GM21367 (cell line): ENCODE results near the gene EPS8L2.

ENCODE experiments used
- ATAC-seq: cut with Tn5 transposase; IDR thresholded peaks from one replicate; pipeline ENCODE4 v1.9.1; 2021; ENCODE audit not compliant: unreplicated experiment

The EPS8L2 gene

GRCh38 chr11:760236-760635 is 54.2 kb downstream of the EPS8L2 start:
- ATAC-seq, result no peak

DNA sequence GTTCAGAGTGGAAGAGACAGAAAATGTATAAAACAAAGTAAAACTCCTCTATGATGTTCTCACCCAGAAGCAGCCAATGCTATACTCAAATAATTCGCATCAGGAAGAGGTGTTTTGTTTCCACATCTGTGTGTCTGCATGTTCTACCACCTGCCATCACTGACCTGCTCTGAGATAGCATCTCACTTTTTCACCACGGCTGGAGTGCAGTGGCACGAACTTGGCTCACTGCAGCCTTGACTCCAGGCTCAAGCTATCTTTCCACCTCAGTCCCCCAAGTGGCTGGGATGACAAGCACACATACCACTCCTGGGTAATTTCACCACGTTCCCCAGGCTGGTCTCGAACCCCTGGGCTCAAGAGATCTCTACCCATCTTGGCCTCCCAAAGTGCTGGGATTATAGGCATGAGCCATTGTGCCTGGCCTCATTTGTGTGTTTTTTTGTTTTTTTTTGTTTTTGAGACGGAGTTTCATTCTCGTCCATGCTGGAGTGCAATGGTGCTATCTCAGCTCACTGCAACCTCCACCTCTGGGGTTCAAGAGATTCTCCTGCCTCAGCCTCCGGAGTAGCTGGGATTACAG is 55.6 kb downstream of the EPS8L2 start:
- no peak for ATAC-seq

- ATAC-seq, result no peak
Measured at GRCh38 chr11:762421-763072, 56.5 kb downstream of the EPS8L2 start.

DNA sequence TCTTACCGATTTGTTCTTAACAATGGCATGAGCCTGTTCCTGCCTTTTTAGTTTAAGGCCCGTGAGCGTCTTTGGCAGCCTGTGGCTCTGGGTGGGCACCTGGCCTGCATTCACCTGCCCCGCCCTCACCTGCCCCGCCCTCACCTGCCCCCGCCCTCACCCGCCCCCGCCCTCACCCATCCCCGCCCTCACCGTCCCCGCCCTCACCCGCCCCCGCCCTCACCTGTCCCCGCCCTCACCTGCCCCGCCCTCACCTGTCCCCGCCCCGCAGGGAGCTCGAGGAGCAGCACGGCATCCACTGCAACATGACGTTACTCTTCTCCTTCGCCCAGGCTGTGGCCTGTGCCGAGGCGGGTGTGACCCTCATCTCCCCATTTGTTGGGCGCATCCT is 57.0 kb downstream of the EPS8L2 start:
- ATAC-seq, result no peak

- ATAC-seq, result no peak
Measured at GRCh38 chr11:763549-764321, 57.7 kb downstream of the EPS8L2 start.

DNA sequence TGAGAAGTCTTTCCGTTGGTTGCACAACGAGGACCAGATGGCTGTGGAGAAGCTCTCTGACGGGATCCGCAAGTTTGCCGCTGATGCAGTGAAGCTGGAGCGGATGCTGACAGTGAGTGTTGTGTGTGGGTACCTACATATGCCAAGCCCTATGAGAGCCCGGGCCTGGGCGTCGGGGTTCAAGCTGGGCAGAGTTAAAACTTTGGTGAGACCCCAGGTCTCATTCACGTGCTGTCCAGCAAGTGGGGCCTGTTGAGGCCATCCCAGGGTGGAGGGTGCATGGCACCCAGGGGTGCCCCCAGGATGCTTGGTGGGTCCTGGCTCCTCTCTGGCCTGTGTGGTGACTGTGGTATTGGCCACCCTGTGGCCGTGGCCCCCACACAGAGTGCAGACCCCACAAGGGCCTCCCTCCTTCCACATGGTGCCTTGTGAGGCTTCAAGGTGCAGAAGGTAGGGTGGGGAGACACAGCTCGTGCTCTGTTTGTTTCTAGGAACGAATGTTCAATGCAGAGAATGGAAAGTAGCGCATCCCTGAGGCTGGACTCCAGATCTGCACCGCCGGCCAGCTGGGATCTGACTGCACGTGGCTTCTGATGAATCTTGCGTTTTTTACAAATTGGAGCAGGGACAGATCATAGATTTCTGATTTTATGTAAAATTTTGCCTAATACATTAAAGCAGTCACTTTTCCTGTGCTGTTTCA is 58.4 kb downstream of the EPS8L2 start:
- no peak for ATAC-seq

GRCh38 chr11:765025-765801 is 59.2 kb downstream of the EPS8L2 start:
- ATAC-seq, result no peak

GRCh38 chr11:765802-766091 is 59.7 kb downstream of the EPS8L2 start:
- no peak for ATAC-seq

DNA sequence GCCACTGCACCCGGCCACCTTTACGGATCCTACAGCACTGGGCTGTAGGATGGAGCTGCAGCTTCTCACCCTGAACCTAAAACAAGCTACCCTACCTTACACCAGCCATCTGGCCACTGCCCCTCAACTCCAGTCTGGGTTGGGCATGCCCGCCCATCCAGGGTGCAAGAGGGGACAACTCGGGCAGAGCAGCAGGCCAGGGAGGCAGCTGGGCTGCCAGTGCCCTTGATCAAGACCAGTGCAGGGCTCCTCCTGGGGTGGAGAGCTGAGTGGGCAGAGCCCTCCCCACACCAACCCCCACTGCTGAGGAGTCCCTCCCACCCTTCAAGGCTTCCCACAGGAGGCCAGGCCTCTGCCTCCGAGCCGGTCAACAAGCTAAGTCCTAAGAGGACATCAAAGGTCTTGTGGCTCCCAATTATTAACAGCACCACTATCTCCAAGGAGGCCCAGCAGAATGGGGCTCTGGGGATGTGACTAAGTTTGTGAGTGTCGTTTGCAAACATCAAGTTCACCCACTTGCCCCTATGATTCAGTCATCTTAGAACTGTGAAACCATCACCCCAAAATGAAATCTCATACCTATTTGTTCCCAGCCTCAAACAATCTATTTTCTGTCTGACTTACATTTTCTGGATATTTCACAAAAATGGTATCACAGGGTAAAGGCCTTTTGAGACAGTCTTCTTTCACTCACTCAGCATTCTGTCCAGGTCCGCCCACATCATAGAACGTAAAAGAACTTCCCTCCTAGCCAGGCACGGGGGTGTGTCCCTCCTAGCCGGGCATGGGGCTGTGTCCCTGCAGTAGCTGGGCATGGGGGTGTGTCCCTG is 60.3 kb downstream of the EPS8L2 start:
- ATAC-seq, result no peak

- ATAC-seq, result no peak
Measured at GRCh38 chr11:766936-767210, 60.8 kb downstream of the EPS8L2 start.

DNA sequence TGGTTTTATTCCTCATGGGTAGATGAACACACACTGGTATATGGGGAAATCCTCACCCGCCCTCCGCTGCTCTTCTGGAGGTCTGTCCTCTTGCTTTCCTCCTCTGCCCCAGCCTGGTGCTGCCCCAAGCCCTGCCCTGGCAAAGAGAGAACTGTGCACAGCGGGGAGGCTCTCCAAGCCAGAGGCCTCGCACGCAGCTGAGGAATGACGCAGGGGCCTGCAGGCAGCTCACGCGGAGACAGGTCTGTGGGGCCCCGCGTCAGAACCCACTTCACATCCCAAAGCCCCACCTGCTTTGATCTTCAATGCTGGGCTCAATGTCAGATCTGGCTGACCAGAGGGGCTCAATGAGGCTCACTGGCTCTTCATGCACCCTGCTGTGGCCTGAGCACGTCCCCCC is 61.2 kb downstream of the EPS8L2 start:
- no peak for ATAC-seq

GRCh38 chr11:769887-770641 is 64.0 kb downstream of the EPS8L2 start:
- no peak for ATAC-seq

GRCh38 chr11:770642-771616 is 64.9 kb downstream of the EPS8L2 start:
- no peak for ATAC-seq

DNA sequence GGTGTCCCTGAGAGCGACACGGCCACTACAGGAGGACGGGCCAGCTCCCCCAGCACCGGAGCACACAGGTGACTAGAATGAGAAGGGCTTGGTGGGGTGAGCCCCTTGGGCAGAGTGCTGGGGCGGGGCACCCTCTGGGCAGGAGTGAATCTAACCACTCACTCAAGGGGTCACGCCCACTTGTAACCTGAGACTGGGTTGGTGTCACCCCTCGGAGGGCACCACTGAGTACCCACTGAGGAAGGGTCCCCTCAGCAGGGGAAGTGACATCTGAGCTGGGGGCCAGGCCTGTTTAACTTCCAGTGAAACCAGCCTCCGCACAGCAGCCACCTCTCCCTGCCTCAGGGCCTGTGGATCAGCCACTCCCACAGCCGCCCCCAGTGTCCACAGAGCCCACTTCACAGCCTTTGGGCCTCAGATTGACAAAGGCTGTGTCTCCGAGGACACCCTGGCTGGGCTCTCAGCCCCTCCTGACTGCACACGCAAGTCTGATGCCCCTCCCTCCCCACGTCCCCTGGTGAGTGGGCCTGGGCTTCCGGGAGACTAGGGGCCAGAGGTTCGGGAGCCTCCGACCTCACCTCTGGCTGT is 65.7 kb downstream of the EPS8L2 start:
- no peak for ATAC-seq

DNA sequence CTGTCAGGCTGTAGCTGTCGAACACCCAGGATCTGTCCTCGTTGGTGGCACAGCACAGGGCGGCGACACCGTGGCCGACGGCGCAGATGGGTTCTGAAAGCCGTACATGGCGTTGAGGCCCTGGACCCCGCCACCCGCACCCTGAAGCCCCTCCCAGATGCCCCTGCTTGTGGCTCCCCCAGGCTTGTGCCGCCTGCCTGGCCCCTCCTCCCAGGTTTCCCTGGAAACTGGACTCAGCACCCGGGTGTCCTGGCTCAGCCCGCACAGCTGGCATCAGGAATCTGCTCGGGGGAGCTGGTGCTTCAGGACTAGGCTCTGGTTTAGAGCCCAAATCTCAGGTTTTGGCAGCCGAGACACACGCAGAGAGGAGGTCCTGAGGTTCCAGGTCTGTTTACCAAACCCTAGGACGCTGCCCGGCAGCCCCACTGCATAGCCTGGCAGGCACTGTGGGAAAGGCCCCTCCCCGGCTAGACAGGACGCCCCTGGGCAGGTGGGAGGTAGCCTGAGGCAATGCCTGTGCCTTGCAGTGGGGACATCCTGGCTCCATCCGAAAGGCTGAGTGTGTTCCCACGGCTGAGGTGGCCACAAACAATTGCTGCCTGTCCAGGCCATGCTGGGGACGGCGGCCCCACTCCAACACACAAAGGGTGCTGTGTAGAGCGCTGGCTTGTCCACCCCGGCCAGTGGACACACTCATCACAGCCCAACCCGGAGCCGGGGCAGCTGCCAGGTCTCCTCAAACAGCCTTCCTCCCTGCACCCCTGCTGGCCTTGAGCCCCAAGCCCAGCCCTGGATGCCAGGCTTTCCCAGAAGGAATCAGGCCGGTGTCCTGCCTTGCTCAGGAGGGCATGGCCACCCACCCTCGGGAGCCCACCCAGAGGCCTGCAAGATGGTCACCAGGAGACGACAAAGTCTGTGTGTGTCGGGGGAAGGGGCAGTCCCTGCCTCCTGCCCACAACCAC is 66.7 kb downstream of the EPS8L2 start:
- ATAC-seq, result no peak

GRCh38 chr11:773425-773824 is 67.4 kb downstream of the EPS8L2 start:
- no peak for ATAC-seq

DNA sequence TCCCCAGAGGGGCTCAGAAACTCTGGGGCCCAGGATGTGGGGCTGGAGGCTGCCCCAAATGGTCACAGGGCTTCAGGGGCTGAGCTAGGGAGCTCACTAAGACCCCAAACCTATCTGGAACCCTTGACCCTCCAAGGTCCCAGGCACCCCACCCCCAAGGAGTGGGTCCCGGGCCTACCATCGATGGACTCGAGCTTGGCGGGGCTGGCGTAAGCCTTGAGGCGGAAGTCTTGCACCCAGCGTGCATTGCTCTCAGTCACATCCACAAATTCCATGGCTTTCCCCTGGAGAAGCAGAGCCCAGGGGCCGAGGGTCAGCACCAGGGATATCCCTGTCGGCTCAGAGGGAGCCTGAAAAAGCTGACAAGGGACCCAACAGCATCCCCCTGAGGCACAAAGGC is 67.8 kb downstream of the EPS8L2 start:
- ATAC-seq, result no peak
